Transverse colon (tissue), 4 donors: Measurements from ENCODE around the gene PEF1. TPM values are rescaled to one million over a fixed set of nuclear protein-coding genes. Genes with fewer than 3 reads are reported as not detected.

Experiments used
- DNase-seq: peaks from one replicate; pipeline ENCODE4 v3.0.0-alpha.2; 2019
- H3K27ac ChIP-seq, 4 donors: fragments of 200-600 bp; sonication (generic); 2 replicates each; pipeline ENCODE4 v1.5.1; 2016 to 2018; ENCODE audit warnings: inconsistent platforms in 4 of 4
- H3K27me3 ChIP-seq: fragments of 200-600 bp; sonication (generic); 2 replicates; pipeline ENCODE4 v1.5.1; 2017; ENCODE audit warnings: inconsistent platforms
- H3K36me3 ChIP-seq, 4 donors: fragments of 200-600 bp; sonication (generic); 2 replicates each; pipeline ENCODE4 v1.5.1; 2017 to 2019; ENCODE audit warnings: inconsistent platforms in 4 of 4
- H3K4me1 ChIP-seq, 4 donors: fragments of 200-600 bp; sonication (generic); 2 replicates each; pipeline ENCODE4 v1.5.1; 2017 to 2020; ENCODE audit warnings: inconsistent platforms in 4 of 4
- H3K4me3 ChIP-seq, 4 donors: fragments of 200-600 bp; sonication (generic); 1 replicate in 1 of 4; 2 replicates in 3 of 4; pipeline versions ENCODE4 v1.5.1 to v1.6.1; 2017 to 2019; ENCODE audit warnings: inconsistent platforms in 4 of 4
- H3K9me3 ChIP-seq, 2 donors: fragments of 200-600 bp; sonication (generic); 2 replicates each; pipeline ENCODE4 v1.5.1; 2017 to 2019; ENCODE audit warnings: inconsistent platforms in 2 of 2
- EP300 ChIP-seq: sonication (generic); formaldehyde crosslinking; IDR thresholded peaks from one replicate; pipeline ENCODE4 v1.6.1; 2017; ENCODE audit warnings: antibody characterized with exemption, low read depth
- POLR2AphosphoS5 ChIP-seq, 3 donors: sonication (generic); formaldehyde crosslinking; IDR thresholded peaks; one replicate each; pipeline ENCODE4 v1.6.1; 2016; ENCODE audit warnings: antibody characterized with exemption in 3 of 3
- WGBS, 2 donors: methylation state at CpG; one replicate each; pipeline ENCODE4 v1.1.5; 2018; ENCODE audit warnings: low coverage in 1 of 2; 5-methylcytosine and 5-hydroxymethylcytosine counted together
- in situ Hi-C, 4 donors: fragments of 200-750 bp; cut with MboI; loops; one replicate each; pipeline versions ENCODE4 v1.15.0 to v1.15.1; 2017; ENCODE audit warnings: low sequenced_read_pairs in 3 of 4, low pct_ligation_motif_present in 1 of 4, low pct_unique_long_range_greater_than_20kb in 1 of 4
- intact Hi-C: fragments of 100-400 bp; cut with DNase I; formaldehyde crosslinking; loops from one replicate; pipeline ENCODE4 v1.15.1; 2023; ENCODE audit warnings: low total_unique reads
- total RNA-seq, 4 donors: library from RNA; depleted of rRNA; stranded (reverse); fragments of >200 nt; gene quantifications; one replicate each; pipeline ENCODE4 v1.1.0, GENCODE V29; 2016
- TF ChIP-seq, protein P1 (sequence below), 5 experiments: fragments of 200-600 bp in 3 of 5; fragments of 450-650 bp in 2 of 5; sonication (generic) in 3 of 5; IDR thresholded peaks; 1 replicate in 2 of 5; 2 replicates in 3 of 5; pipeline ENCODE4 v1.5.1; 2016 to 2017; ENCODE audit warnings: antibody characterized with exemption in 5 of 5, inconsistent platforms in 3 of 5, mild to moderate bottlenecking in 2 of 5, moderate library complexity in 1 of 5

Gene PEF1
- total RNA-seq, 4 donors from 2014 or later = 12.3 to 61.7 (median 49.9) TPM

- TF ChIP-seq EP300 = peak; percentile 58
- TF ChIP-seq, protein P1, sequence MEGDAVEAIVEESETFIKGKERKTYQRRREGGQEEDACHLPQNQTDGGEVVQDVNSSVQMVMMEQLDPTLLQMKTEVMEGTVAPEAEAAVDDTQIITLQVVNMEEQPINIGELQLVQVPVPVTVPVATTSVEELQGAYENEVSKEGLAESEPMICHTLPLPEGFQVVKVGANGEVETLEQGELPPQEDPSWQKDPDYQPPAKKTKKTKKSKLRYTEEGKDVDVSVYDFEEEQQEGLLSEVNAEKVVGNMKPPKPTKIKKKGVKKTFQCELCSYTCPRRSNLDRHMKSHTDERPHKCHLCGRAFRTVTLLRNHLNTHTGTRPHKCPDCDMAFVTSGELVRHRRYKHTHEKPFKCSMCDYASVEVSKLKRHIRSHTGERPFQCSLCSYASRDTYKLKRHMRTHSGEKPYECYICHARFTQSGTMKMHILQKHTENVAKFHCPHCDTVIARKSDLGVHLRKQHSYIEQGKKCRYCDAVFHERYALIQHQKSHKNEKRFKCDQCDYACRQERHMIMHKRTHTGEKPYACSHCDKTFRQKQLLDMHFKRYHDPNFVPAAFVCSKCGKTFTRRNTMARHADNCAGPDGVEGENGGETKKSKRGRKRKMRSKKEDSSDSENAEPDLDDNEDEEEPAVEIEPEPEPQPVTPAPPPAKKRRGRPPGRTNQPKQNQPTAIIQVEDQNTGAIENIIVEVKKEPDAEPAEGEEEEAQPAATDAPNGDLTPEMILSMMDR (IDR thresholded peaks at IDR 0.05) = no peak
- TF ChIP-seq POLR2AphosphoS5 (IDR thresholded peaks at IDR 0.05) = peak in 1 of 3 donors; percentile 26
- Histone ChIP-seq H3K4me1 (peaks cover 40 to 67% (median 64%) of the 10 kb centered on the region in 4 donors), H3K27me3 (no peaks in the 10 kb centered on the region), H3K27ac (peak overlapping the region; percentile 89 to 93 (median 92)), H3K36me3 (no peaks in the 10 kb centered on the region), H3K9me3 (no peaks in the 10 kb centered on the region), H3K4me3 (peak overlapping the region in 1 of 4 donors; percentile 13)
- no peak for DNase-seq
- intact Hi-C loops = no loop called here
- WGBS, 2 donors = 35 to 43% methylated on average over 4 to 5 of the region's 5 CpGs
- in situ Hi-C loops = no loop called here
Measured at GRCh38 chr1:31580513-31580870, 64.2 kb downstream of the PEF1 start.

Other genes with a start within 250 kb of the PEF1 start
- 100 to 1,000 TPM in 3 of 4 donors, 10 to 100 TPM in 1; 85.6 to 343 (median 250) TPM for gene SERINC2, start 231.7 kb downstream of the PEF1 start, total RNA-seq
- gene TINAGL1, start 68.4 kb downstream of the PEF1 start, total RNA-seq = 100 to 1,000 TPM; 229 to 300 (median 272) TPM
- gene HCRTR1, start 27.2 kb downstream of the PEF1 start, total RNA-seq = under 1 TPM in 1 of 4 donors, not detected in 3; 0.48 TPM
- 100 to 1,000 TPM in 1 of 4 donors, 10 to 100 TPM in 3; 14.3 to 135 (median 40.1) TPM for gene COL16A1, start 59.1 kb upstream of the PEF1 start, total RNA-seq
- 1 to 10 TPM in 2 of 4 donors, under 1 TPM in 1, not detected in 1; 0.55 to 4.2 (median 1.1) TPM for gene ADGRB2, start 119.5 kb upstream of the PEF1 start, total RNA-seq
- under 1 TPM in 2 of 4 donors, not detected in 2; 0.48 to 0.80 TPM for gene SPOCD1, start 171.1 kb upstream of the PEF1 start, total RNA-seq